ENCODE measurements around the gene LRRN2.
"Not testable (repeated sequence)": the region's sequence is repeated elsewhere in the genome, so short reads cannot be mapped to it uniquely, and the experiment has no call there.

LRRN2 gene

DNA sequence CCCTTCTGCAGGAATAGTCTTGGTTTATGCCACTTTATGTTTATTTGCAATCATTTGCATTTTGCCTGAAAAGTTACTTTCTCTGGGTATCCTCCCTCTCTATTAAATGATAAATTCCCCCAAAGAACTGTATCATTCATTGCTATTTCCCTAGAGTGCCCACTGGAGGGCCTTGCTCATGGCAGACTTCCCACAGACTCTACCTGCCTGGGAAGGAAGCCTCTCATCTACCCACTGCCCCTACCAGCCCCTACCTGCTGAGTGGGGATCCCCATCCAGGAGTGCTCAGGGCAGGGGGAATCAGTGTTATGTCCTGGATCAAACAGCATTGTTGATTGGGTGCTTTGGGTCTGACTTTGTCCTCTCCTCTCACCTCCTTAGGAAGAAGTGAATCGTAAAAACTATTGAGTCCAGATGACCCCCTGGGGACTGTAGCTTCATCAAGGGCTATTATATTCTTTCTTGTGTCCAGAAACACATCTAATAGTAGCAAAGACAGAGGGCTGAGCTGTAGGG, 6.8 kb upstream of the LRRN2 start:
- Histone ChIP-seq H3K27ac (ENCODE audit: low read length) (no peak overlapping the region), H3K4me1 (ENCODE audit: control insufficient read depth, insufficient read depth, low read length) (peaks cover 7% of the 10 kb centered on the region; the same call in 1 of the 2 replicates), H3K27me3 (ENCODE audit: control insufficient read depth, insufficient read depth, low read length) (no peaks in the 10 kb centered on the region; the same call in 1 of the 2 replicates), H3K4me3 (ENCODE audit: low read length) (no peak overlapping the region), H3K9me3 (ENCODE audit: control insufficient read depth, insufficient read depth, low read length) (no peaks in the 10 kb centered on the region), H3K36me3 (ENCODE audit: control insufficient read depth, insufficient read depth, low read length) (no peaks in the 10 kb centered on the region)
- no peak for DNase-seq (ENCODE audit: low read depth, low spot score)
- WGBS (ENCODE audit: insufficient coverage, insufficient read length) = no CpG with 5 or more reads among the region's 1 CpG

DNA sequence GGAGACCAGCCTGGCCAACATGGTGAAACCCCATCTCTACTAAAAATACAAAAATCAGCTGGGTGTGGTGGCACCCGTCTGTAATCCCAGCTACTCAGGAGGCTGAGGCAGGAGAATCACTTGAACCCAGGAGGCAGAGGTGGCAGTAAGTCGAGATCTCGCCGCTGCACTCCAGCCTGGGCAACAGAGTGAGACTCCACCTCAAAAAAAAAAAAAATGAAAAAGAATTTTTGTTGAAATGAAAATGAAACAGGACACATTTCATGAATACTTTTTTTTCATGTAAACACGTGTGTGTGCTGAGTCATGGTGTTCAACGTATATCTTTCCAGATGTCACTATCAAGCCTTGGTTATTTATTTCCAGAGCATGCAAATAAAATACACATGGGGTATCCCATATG, 5.8 kb upstream of the LRRN2 start:
- not testable (repeated sequence) for H3K9me3 ChIP-seq (ENCODE audit: control insufficient read depth, insufficient read depth, low read length); H3K36me3 ChIP-seq (ENCODE audit: control insufficient read depth, insufficient read depth, low read length); H3K4me1 ChIP-seq (ENCODE audit: control insufficient read depth, insufficient read depth, low read length); H3K4me3 ChIP-seq (ENCODE audit: low read length); DNase-seq (ENCODE audit: low read depth, low spot score); H3K27me3 ChIP-seq (ENCODE audit: control insufficient read depth, insufficient read depth, low read length); H3K27ac ChIP-seq (ENCODE audit: low read length)
- no CpG with 5 or more reads among the region's 6 CpGs for WGBS (ENCODE audit: insufficient coverage, insufficient read length)

DNA sequence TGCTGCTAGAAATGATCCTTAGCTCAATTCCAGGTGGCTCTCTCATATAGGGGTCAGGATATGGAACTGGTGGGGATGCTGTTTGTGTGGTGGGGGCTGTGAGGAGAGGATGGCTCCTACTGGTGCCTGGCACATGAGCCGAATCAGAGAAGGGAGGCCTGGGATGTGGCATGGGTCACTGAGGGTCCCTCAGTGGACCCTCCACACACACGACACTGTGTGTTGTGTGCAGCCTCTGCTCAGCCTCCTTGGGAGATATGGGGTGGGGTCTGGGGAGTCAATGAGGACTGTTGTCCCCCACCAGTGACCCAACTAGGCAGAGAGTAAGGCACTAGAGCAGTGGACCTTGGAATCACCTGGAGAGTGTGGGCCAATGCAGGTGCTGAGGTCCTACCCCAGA, 3.2 kb upstream of the LRRN2 start:
- no peaks in the 10 kb centered on the region for H3K9me3 ChIP-seq (ENCODE audit: control insufficient read depth, insufficient read depth, low read length)
- no peak overlapping the region for H3K27ac ChIP-seq (ENCODE audit: low read length)
- no peak overlapping the region for H3K4me3 ChIP-seq (ENCODE audit: low read length)
- peaks cover 11% of the 10 kb centered on the region; the same call in 1 of the 2 replicates for H3K4me1 ChIP-seq (ENCODE audit: control insufficient read depth, insufficient read depth, low read length)
- H3K27me3 ChIP-seq (ENCODE audit: control insufficient read depth, insufficient read depth, low read length) = peaks cover 24% of the 10 kb centered on the region; the same call in 1 of the 2 replicates
- H3K36me3 ChIP-seq (ENCODE audit: control insufficient read depth, insufficient read depth, low read length) = no peaks in the 10 kb centered on the region
- DNase-seq (ENCODE audit: low read depth, low spot score) = no peak
- no CpG with 5 or more reads among the region's 2 CpGs for WGBS (ENCODE audit: insufficient coverage, insufficient read length)

DNA sequence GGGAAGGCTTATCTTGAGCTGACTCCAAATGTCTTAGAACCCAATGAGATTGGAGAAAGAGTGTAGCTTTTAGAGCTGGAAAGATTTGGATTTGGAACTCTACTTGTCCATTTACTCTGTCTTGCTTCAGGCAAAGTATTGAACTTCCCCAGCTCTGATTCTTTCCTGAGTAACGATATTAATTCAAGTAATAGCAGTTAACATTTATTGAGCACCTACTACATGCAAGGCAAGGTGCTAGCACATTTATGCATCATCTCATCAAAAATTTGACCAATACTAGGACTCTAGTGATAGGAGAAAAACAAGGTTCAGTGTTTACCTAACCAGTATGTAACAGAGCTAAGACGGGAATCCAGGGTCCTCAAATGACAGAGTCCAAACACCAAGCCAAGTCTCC, 2.5 kb upstream of the LRRN2 start:
- no peaks in the 10 kb centered on the region for H3K36me3 ChIP-seq (ENCODE audit: control insufficient read depth, insufficient read depth, low read length)
- no CpG with 5 or more reads among the region's 2 CpGs for WGBS (ENCODE audit: insufficient coverage, insufficient read length)
- no peaks in the 10 kb centered on the region for H3K9me3 ChIP-seq (ENCODE audit: control insufficient read depth, insufficient read depth, low read length)
- H3K4me1 ChIP-seq (ENCODE audit: control insufficient read depth, insufficient read depth, low read length) = peaks cover 9% of the 10 kb centered on the region; the same call in 1 of the 2 replicates
- no peak overlapping the region for H3K27ac ChIP-seq (ENCODE audit: low read length)
- peaks cover 27% of the 10 kb centered on the region; the same call in 1 of the 2 replicates for H3K27me3 ChIP-seq (ENCODE audit: control insufficient read depth, insufficient read depth, low read length)
- no peak for DNase-seq (ENCODE audit: low read depth, low spot score)
- H3K4me3 ChIP-seq (ENCODE audit: low read length) = no peak overlapping the region

DNA sequence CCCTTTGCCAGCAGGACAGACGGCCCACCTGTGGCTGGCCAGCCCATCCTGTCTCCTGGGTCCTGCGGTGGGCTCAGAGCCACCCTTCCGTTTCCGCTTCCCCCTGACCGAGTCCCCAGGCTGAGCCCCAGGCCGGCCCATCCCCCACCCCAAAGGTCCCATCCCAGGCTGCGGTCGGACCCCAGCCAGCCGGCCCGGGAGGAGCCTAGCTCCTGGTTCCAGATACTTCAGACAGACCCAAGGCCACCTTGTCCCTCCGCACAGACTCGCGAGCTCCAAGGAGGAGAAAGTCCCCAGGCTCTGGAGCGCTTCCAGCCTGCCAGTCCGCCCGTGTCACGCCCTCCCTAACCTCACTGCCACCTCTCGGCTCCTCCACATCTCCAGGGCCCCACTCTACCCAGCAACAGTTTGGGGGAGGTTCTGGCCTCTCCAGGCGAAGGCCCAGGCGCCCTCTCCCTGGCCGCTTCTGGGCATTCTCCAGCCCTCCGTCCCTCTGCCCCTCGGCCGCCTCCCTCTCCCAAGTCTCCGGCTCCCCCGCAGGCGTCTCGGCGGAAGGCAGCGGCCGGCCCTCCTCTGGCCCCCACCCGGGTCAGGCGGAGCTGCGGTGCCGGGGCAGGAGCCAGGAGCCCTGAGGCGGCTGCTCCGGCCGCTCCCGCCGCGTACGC, 835 bp downstream of the LRRN2 start:
- no peaks in the 10 kb centered on the region for H3K9me3 ChIP-seq (ENCODE audit: control insufficient read depth, insufficient read depth, low read length)
- DNase-seq (ENCODE audit: low read depth, low spot score) = no peak
- H3K4me3 ChIP-seq (ENCODE audit: low read length) = peak overlapping the region; percentile 47; the same call in 1 of the 2 replicates
- H3K27ac ChIP-seq (ENCODE audit: low read length) = no peak overlapping the region
- no CpG with 5 or more reads among the region's 42 CpGs for WGBS (ENCODE audit: insufficient coverage, insufficient read length)
- no peaks in the 10 kb centered on the region for H3K36me3 ChIP-seq (ENCODE audit: control insufficient read depth, insufficient read depth, low read length)
- peaks cover 27% of the 10 kb centered on the region; the same call in 1 of the 2 replicates for H3K27me3 ChIP-seq (ENCODE audit: control insufficient read depth, insufficient read depth, low read length)
- H3K4me1 ChIP-seq (ENCODE audit: control insufficient read depth, insufficient read depth, low read length) = peaks cover 7% of the 10 kb centered on the region; the same call in 1 of the 2 replicates

DNA sequence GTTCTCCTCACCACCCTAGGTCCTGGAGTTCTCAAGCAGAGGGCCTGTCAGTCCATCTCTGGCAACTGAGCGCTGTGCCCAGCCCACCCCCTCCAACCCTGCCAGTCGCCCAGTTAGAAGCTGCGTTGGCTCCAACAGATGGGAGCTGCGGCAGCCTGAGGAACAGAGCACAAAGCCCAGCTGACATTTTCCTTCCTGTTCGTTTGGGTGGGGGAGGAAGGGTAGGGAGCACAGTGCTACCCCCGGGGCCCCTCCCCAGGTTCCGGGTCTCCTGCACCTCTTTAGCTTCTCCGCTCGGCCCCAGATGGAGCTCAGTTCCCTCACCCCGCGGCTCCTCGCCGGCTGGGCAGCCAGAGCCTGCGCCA, 1.4 kb downstream of the LRRN2 start:
- no peak overlapping the region for H3K27ac ChIP-seq (ENCODE audit: low read length)
- H3K9me3 ChIP-seq (ENCODE audit: control insufficient read depth, insufficient read depth, low read length) = no peaks in the 10 kb centered on the region
- H3K4me1 ChIP-seq (ENCODE audit: control insufficient read depth, insufficient read depth, low read length) = peaks cover 7% of the 10 kb centered on the region; the same call in 1 of the 2 replicates
- peaks cover 27% of the 10 kb centered on the region; the same call in 1 of the 2 replicates for H3K27me3 ChIP-seq (ENCODE audit: control insufficient read depth, insufficient read depth, low read length)
- no CpG with 5 or more reads among the region's 14 CpGs for WGBS (ENCODE audit: insufficient coverage, insufficient read length)
- DNase-seq (ENCODE audit: low read depth, low spot score) = no peak
- H3K36me3 ChIP-seq (ENCODE audit: control insufficient read depth, insufficient read depth, low read length) = no peaks in the 10 kb centered on the region
- H3K4me3 ChIP-seq (ENCODE audit: low read length) = peak overlapping the region; percentile 47; the same call in 1 of the 2 replicates

DNA sequence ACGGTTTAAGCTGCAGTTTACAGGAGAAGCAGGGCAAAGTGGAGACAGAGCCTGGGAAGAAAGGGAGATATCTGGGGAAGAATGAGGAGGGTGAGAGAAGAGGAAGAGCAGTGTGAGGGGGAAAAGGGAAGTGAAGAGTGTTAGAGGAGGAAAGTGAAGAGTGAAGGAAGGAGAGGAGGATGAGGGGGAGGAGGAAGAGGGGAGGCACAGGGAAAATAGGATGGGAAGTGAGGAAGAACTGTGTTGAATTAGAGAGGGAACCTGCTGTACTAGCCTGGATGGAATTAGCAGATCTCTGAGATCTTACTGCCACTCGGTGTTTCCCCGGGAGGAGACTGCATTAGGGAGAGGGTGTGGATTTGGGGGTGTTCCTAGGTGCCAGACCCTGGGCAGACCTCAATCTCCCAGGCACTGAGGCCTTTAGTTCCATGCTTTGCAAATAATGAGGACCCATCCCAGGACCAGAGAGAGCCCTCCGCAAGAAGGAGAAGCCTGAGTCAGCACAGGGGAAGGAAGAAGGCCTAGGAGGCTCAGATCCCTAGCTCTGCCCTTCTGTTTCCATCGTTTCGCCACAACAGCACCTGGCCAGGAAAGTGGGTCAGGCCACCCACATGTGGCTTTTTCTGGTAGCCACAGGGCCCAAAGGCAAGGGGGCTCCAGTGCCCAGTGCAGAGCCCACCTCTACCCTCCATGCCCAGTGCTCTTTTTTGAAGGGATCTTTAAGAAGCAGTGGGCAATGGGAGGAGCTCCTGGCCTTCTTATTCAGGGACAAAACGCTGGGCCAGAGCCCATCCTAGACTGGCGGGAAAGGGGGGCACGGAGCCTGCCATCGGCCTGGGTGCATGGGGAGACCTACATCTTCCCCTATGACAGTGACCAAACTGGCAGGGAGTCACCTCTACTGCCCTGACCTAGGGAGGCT, 2.0 kb downstream of the LRRN2 start:
- Histone ChIP-seq H3K4me1 (ENCODE audit: control insufficient read depth, insufficient read depth, low read length) (peaks cover 7% of the 10 kb centered on the region; the same call in 1 of the 2 replicates), H3K4me3 (ENCODE audit: low read length) (no peak overlapping the region; the same call in 1 of the 2 replicates), H3K27ac (ENCODE audit: low read length) (no peak overlapping the region), H3K9me3 (ENCODE audit: control insufficient read depth, insufficient read depth, low read length) (no peaks in the 10 kb centered on the region), H3K27me3 (ENCODE audit: control insufficient read depth, insufficient read depth, low read length) (peaks cover 27% of the 10 kb centered on the region; the same call in 1 of the 2 replicates), H3K36me3 (ENCODE audit: control insufficient read depth, insufficient read depth, low read length) (no peaks in the 10 kb centered on the region)
- no peak for DNase-seq (ENCODE audit: low read depth, low spot score)
- no CpG with 5 or more reads among the region's 10 CpGs for WGBS (ENCODE audit: insufficient coverage, insufficient read length)

DNA sequence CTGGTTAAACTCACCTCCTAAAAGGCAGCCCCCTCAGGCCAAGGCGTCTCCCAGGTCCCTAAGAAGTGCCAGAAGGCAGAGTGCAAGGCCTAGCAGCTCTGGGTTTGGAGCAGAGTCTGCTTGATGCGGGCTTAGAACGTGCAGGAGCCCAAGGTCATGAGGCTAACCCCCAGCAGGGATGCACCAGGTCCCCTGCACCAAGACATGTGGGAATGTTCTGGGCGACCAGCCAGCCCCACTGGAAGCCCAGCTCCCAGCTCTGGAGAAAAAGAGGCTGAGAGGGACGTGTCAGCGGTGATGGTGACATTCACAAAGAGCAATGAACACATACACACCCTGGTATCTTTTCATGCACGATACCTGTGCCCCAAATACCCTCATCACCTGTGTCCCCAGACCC, 5.1 kb downstream of the LRRN2 start:
- peaks cover 10% of the 10 kb centered on the region; the same call in 1 of the 2 replicates for H3K27me3 ChIP-seq (ENCODE audit: control insufficient read depth, insufficient read depth, low read length)
- H3K27ac ChIP-seq (ENCODE audit: low read length) = no peak overlapping the region
- H3K9me3 ChIP-seq (ENCODE audit: control insufficient read depth, insufficient read depth, low read length) = no peaks in the 10 kb centered on the region
- H3K4me3 ChIP-seq (ENCODE audit: low read length) = no peak overlapping the region
- peaks cover 3% of the 10 kb centered on the region; the same call in 1 of the 2 replicates for H3K4me1 ChIP-seq (ENCODE audit: control insufficient read depth, insufficient read depth, low read length)
- DNase-seq (ENCODE audit: low read depth, low spot score) = no peak
- no CpG with 5 or more reads among the region's 7 CpGs for WGBS (ENCODE audit: insufficient coverage, insufficient read length)
- H3K36me3 ChIP-seq (ENCODE audit: control insufficient read depth, insufficient read depth, low read length) = no peaks in the 10 kb centered on the region

DNA sequence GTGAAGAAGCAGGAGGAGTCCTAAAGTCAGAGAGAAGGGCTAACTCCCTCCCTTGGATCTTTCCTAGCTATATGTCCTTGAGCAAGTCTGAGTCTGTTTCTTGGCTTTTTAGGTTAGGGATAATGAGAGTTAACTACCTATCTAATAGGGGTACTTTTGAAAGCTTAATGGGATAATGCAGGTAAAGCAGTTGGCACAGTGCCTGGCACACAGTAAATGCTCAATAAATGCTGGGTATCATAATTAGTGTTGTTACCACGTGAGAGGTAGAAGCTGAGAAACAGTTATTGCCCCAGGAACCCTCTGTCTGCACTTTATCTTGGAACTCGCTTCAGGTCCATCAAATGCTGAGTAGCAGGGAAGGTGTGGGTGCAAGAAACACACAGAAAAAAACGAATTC, 5.5 kb downstream of the LRRN2 start:
- no peak for DNase-seq (ENCODE audit: low read depth, low spot score)
- no peaks in the 10 kb centered on the region for H3K9me3 ChIP-seq (ENCODE audit: control insufficient read depth, insufficient read depth, low read length)
- H3K27me3 ChIP-seq (ENCODE audit: control insufficient read depth, insufficient read depth, low read length) = peaks cover 10% of the 10 kb centered on the region; the same call in 1 of the 2 replicates
- no CpG with 5 or more reads among the region's 3 CpGs for WGBS (ENCODE audit: insufficient coverage, insufficient read length)
- H3K36me3 ChIP-seq (ENCODE audit: control insufficient read depth, insufficient read depth, low read length) = no peaks in the 10 kb centered on the region
- no peak overlapping the region for H3K27ac ChIP-seq (ENCODE audit: low read length)
- H3K4me3 ChIP-seq (ENCODE audit: low read length) = no peak overlapping the region
- H3K4me1 ChIP-seq (ENCODE audit: control insufficient read depth, insufficient read depth, low read length) = peaks cover 3% of the 10 kb centered on the region; the same call in 1 of the 2 replicates

Data from iPS DF 6.9 (cell line).